LHCN-M2 (cell line): Measurements from ENCODE around the gene BAHCC1. TPM values are rescaled to one million over a fixed set of nuclear protein-coding genes. Genes with fewer than 3 reads are reported as not detected.

Experiments used
- DNase-seq: peaks from one replicate; pipeline ENCODE4 v3.0.0-alpha.2; 2012; ENCODE audit warnings: low read depth
- total RNA-seq: library from RNA; depleted of rRNA; stranded (reverse); fragments of >200 nt; gene quantifications from 2 replicates; pipeline ENCODE4 v1.2.3, GENCODE V29; 2014; rRNA removed

The BAHCC1 gene
- total RNA-seq, 1 experiment from 2014 or later: 6.6 TPM

DNA sequence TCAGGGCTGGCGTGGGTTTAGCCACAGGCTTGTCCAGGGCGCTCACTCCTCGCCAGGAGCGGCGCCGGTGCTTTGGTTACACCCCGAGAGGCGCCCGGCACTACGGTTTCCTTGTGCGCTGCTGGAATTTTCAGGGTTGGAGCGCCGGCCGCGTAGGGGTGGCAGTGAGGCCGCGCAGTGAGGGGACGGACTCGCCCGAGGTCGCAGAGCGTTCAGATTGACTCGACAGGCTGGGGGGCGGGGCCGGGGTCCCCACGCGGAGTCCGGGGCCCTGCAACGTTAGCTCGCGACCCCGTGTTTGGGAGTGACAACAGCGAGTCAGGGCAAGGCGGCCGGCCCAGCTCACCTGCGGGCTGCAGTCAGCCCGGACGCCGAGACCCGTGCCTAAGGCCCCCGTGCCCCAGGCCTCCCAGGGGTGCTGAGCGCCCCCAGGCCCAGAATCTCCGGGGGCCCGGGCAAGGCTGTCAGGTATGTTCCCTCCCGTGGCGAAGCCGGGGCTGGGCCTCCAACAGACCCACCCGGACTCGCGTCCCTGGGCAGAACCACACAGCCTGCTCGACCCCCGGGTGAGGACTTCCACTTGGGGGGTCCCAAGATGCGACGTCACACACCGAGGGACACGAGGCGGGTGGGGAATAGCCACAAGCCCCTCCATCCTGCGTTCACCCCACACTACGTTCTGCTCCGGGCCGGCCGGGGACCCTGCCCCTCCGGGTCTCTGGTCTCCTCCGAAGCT, 118.7 kb downstream of the BAHCC1 start:
- peak; percentile 75 for DNase-seq

- DNase-seq: no peak
Measured at GRCh38 chr17:81514489-81514738, 119.2 kb downstream of the BAHCC1 start.

- peak; percentile 78 for DNase-seq
Measured at GRCh38 chr17:81514739-81515529, 119.7 kb downstream of the BAHCC1 start.

GRCh38 chr17:81515530-81516041, 120.3 kb downstream of the BAHCC1 start:
- DNase-seq: no peak

Other genes with a start within 250 kb of the BAHCC1 start
- not detected in 2 replicates for gene PVALEF, start 229.9 kb upstream of the BAHCC1 start, total RNA-seq
- gene AATK, start 229.2 kb upstream of the BAHCC1 start, total RNA-seq: 0.06 and 0.23 TPM in 2 replicates
- gene CEP131, start 172.5 kb upstream of the BAHCC1 start, total RNA-seq: 16.4 and 18.6 TPM in 2 replicates
- 27.7 and 30.0 TPM in 2 replicates for gene TEPSIN, start 156.4 kb upstream of the BAHCC1 start, total RNA-seq
- gene NDUFAF8, start 156.1 kb upstream of the BAHCC1 start, total RNA-seq: 39.9 and 47.0 TPM in 2 replicates
- 81.5 and 86.4 TPM in 2 replicates for gene SLC38A10, start 100.2 kb upstream of the BAHCC1 start, total RNA-seq
- gene ACTG1, start 117.3 kb downstream of the BAHCC1 start, total RNA-seq: 6,893 and 8,596 TPM in 2 replicates
- gene FSCN2, start 132.9 kb downstream of the BAHCC1 start, total RNA-seq: 0.26 and 0.29 TPM in 2 replicates
- 27.2 and 31.3 TPM in 2 replicates for gene FAAP100, start 156.9 kb downstream of the BAHCC1 start, total RNA-seq
- gene NPLOC4, start 241.7 kb downstream of the BAHCC1 start, total RNA-seq: 62.3 and 75.7 TPM in 2 replicates
- gene TSPAN10, start 241.7 kb downstream of the BAHCC1 start, total RNA-seq: 8.5 and 8.8 TPM in 2 replicates